Thyroid gland (tissue), 4 donors: Measurements from ENCODE around the gene ARGLU1.

Source experiments
- POLR2A ChIP-seq, 2 donors: fragments of 450-650 bp; IDR thresholded peaks; one replicate each; pipeline ENCODE4 v1.6.1; 2017; ENCODE audit warnings: antibody characterized with exemption in 2 of 2, mild to moderate bottlenecking in 2 of 2, moderate library complexity in 1 of 2
- TF ChIP-seq, protein P1 (sequence below), 6 experiments: fragments of 200-600 bp in 3 of 6; fragments of 450-650 bp in 3 of 6; sonication (generic) in 3 of 6; IDR thresholded peaks; one replicate each; pipeline ENCODE4 v1.5.1; 2016 to 2019; ENCODE audit warnings: antibody characterized with exemption in 6 of 6, mild to moderate bottlenecking in 2 of 6, inconsistent platforms in 1 of 6, moderate library complexity in 1 of 6

DNA sequence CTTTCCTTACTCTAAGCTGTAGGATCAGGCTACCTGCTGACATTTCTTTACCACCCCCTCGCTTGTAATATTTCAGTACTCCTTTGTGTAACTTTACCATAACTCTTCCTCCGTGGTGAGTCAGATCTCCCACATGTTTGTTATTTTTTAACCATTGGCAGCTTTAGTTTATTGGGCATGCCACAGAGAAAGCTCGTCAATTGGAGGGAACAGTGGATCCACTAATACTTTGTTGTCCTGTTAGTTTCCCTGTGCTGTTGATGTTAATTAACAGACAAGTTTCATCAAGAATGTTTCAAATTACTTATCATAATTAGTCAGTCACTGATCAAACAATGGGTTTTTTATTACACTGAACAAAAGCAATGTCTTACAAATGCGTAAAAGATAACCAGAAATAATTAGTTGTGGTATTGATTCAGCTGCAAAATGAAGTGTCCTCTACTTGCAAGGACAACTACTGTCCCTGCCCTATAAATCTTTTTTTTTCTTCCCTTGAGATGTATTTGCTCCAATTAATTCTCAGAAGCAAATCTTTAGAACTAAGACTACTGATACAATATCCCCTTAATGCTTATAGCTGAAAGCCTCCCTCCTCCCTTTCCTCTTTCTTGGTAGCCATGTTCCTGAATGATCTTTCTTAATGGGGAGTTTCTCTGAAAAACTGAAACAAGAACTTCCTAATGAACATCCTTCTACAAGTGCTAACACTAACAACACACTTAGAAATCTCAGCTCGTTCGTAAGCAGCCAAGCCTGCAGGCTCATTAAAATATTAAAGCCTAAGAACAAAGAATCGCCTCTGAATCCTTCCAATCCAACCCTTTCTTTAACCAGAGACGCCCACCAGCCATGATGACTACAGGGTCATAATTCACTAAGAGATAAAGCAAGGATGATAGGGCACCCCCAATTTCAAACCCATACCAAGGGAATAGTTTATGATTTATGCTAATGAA lies 54.6 kb downstream of the ARGLU1 start:
- TF ChIP-seq, protein P1, sequence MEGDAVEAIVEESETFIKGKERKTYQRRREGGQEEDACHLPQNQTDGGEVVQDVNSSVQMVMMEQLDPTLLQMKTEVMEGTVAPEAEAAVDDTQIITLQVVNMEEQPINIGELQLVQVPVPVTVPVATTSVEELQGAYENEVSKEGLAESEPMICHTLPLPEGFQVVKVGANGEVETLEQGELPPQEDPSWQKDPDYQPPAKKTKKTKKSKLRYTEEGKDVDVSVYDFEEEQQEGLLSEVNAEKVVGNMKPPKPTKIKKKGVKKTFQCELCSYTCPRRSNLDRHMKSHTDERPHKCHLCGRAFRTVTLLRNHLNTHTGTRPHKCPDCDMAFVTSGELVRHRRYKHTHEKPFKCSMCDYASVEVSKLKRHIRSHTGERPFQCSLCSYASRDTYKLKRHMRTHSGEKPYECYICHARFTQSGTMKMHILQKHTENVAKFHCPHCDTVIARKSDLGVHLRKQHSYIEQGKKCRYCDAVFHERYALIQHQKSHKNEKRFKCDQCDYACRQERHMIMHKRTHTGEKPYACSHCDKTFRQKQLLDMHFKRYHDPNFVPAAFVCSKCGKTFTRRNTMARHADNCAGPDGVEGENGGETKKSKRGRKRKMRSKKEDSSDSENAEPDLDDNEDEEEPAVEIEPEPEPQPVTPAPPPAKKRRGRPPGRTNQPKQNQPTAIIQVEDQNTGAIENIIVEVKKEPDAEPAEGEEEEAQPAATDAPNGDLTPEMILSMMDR (IDR thresholded peaks at IDR 0.05): no peak
- TF ChIP-seq POLR2A (IDR thresholded peaks at IDR 0.05): no peak
